ENCODE data around the gene DCUN1D2. TPM values are rescaled to one million over a fixed set of nuclear protein-coding genes. Genes with fewer than 3 reads are reported as not detected.
"Not testable (repeated sequence)": the region's sequence is repeated elsewhere in the genome, so short reads cannot be mapped to it uniquely, and the experiment has no call there.

DCUN1D2 gene
- total RNA-seq, 1 donor from 2014 or later = 7.8 TPM

GRCh38 chr13:113442985-113443362, 47.5 kb downstream of the DCUN1D2 start:
- peaks cover 2 to 9% (median 4%) of the 10 kb centered on the region in 3 donors for H3K4me1 ChIP-seq (ENCODE audit: control insufficient read depth in 3 of 3, insufficient read depth in 3 of 3, low read length in 3 of 3)
- peaks cover 20 to 37% (median 37%) of the 10 kb centered on the region in 3 donors for H3K36me3 ChIP-seq (ENCODE audit: control insufficient read depth in 3 of 3, insufficient read depth in 3 of 3, low read length in 3 of 3)

GRCh38 chr13:113442354-113442984, 48.0 kb downstream of the DCUN1D2 start:
- Histone ChIP-seq H3K4me1 (ENCODE audit: control insufficient read depth in 3 of 3, insufficient read depth in 3 of 3, low read length in 3 of 3) (peaks cover 2 to 9% (median 4%) of the 10 kb centered on the region in 3 donors), H3K27ac (ENCODE audit: low read depth, low read length) (no peak overlapping the region), H3K4me3 (ENCODE audit: low read length in 3 of 3) (no peak overlapping the region), H3K36me3 (ENCODE audit: control insufficient read depth in 3 of 3, insufficient read depth in 3 of 3, low read length in 3 of 3) (peaks cover 20 to 37% (median 36%) of the 10 kb centered on the region in 3 donors), H3K27me3 (ENCODE audit: control insufficient read depth in 3 of 3, insufficient read depth in 3 of 3, low read length in 3 of 3) (no peaks in the 10 kb centered on the region), H3K9ac (ENCODE audit: low read depth in 1 of 3, low read length in 3 of 3) (no peak overlapping the region), H3K9me3 (ENCODE audit: control insufficient read depth in 3 of 3, low read length in 3 of 3) (no peaks in the 10 kb centered on the region)

More at GRCh38 chr13:113442985-113443362, 47.5 kb downstream of the DCUN1D2 start:
- Histone ChIP-seq H3K4me3 (ENCODE audit: low read length in 3 of 3) (no peak overlapping the region), H3K27ac (ENCODE audit: low read depth, low read length) (no peak overlapping the region), H3K27me3 (ENCODE audit: control insufficient read depth in 3 of 3, insufficient read depth in 3 of 3, low read length in 3 of 3) (no peaks in the 10 kb centered on the region), H3K9ac (ENCODE audit: low read depth in 1 of 3, low read length in 3 of 3) (no peak overlapping the region), H3K9me3 (ENCODE audit: control insufficient read depth in 3 of 3, low read length in 3 of 3) (no peaks in the 10 kb centered on the region)

- H3K27ac ChIP-seq (ENCODE audit: low read depth, low read length) = no peak overlapping the region
- no peak overlapping the region for H3K9ac ChIP-seq (ENCODE audit: low read depth in 1 of 3, low read length in 3 of 3)
- no peak overlapping the region for H3K4me3 ChIP-seq (ENCODE audit: low read length in 3 of 3)
- H3K4me1 ChIP-seq (ENCODE audit: control insufficient read depth in 3 of 3, insufficient read depth in 3 of 3, low read length in 3 of 3) = peaks cover 2 to 6% (median 4%) of the 10 kb centered on the region in 3 donors
- H3K36me3 ChIP-seq (ENCODE audit: control insufficient read depth in 3 of 3, insufficient read depth in 3 of 3, low read length in 3 of 3) = peaks cover 19 to 32% (median 29%) of the 10 kb centered on the region in 3 donors
- H3K27me3 ChIP-seq (ENCODE audit: control insufficient read depth in 3 of 3, insufficient read depth in 3 of 3, low read length in 3 of 3) = no peaks in the 10 kb centered on the region
- H3K9me3 ChIP-seq (ENCODE audit: control insufficient read depth in 3 of 3, low read length in 3 of 3) = no peaks in the 10 kb centered on the region
Observed at GRCh38 chr13:113441661-113442060, 48.9 kb downstream of the DCUN1D2 start.

- Histone ChIP-seq H3K36me3 (ENCODE audit: control insufficient read depth in 3 of 3, insufficient read depth in 3 of 3, low read length in 3 of 3) (peaks cover 18 to 29% (median 19%) of the 10 kb centered on the region in 3 donors), H3K4me1 (ENCODE audit: control insufficient read depth in 3 of 3, insufficient read depth in 3 of 3, low read length in 3 of 3) (no peaks in the 10 kb centered on the region), H3K27me3 (ENCODE audit: control insufficient read depth in 3 of 3, insufficient read depth in 3 of 3, low read length in 3 of 3) (no peaks in the 10 kb centered on the region), H3K9me3 (ENCODE audit: control insufficient read depth in 3 of 3, low read length in 3 of 3) (no peaks in the 10 kb centered on the region), H3K9ac (ENCODE audit: low read depth in 1 of 3, low read length in 3 of 3) (no peak overlapping the region), H3K4me3 (ENCODE audit: low read length in 3 of 3) (no peak overlapping the region), H3K27ac (ENCODE audit: low read depth, low read length) (no peak overlapping the region)
Observed at GRCh38 chr13:113437408-113438010, 53.0 kb downstream of the DCUN1D2 start.

- H3K27ac ChIP-seq (ENCODE audit: low read depth, low read length); H3K9ac ChIP-seq (ENCODE audit: low read depth in 1 of 3, low read length in 3 of 3): not testable (repeated sequence)
- H3K36me3 ChIP-seq (ENCODE audit: control insufficient read depth in 3 of 3, insufficient read depth in 3 of 3, low read length in 3 of 3) = peaks cover 13 to 27% (median 15%) of the 10 kb centered on the region in 3 donors
Observed at GRCh38 chr13:113436866-113437265, 53.6 kb downstream of the DCUN1D2 start.

GRCh38 chr13:113435907-113436306, 54.6 kb downstream of the DCUN1D2 start:
- not testable (repeated sequence) for H3K4me1 ChIP-seq (ENCODE audit: control insufficient read depth in 3 of 3, insufficient read depth in 3 of 3, low read length in 3 of 3); H3K27ac ChIP-seq (ENCODE audit: low read depth, low read length); H3K9ac ChIP-seq (ENCODE audit: low read depth in 1 of 3, low read length in 3 of 3); H3K9me3 ChIP-seq (ENCODE audit: control insufficient read depth in 3 of 3, low read length in 3 of 3); H3K27me3 ChIP-seq (ENCODE audit: control insufficient read depth in 3 of 3, insufficient read depth in 3 of 3, low read length in 3 of 3); H3K4me3 ChIP-seq (ENCODE audit: low read length in 3 of 3)
- peaks cover 10 to 21% (median 16%) of the 10 kb centered on the region in 3 donors for H3K36me3 ChIP-seq (ENCODE audit: control insufficient read depth in 3 of 3, insufficient read depth in 3 of 3, low read length in 3 of 3)

More at GRCh38 chr13:113436866-113437265, 53.6 kb downstream of the DCUN1D2 start:
- not testable (repeated sequence) for H3K4me3 ChIP-seq (ENCODE audit: low read length in 3 of 3); H3K4me1 ChIP-seq (ENCODE audit: control insufficient read depth in 3 of 3, insufficient read depth in 3 of 3, low read length in 3 of 3); H3K9me3 ChIP-seq (ENCODE audit: control insufficient read depth in 3 of 3, low read length in 3 of 3); H3K27me3 ChIP-seq (ENCODE audit: control insufficient read depth in 3 of 3, insufficient read depth in 3 of 3, low read length in 3 of 3)

- Histone ChIP-seq H3K27ac (ENCODE audit: low read depth, low read length) (no peak overlapping the region), H3K4me1 (ENCODE audit: control insufficient read depth in 3 of 3, insufficient read depth in 3 of 3, low read length in 3 of 3) (no peaks in the 10 kb centered on the region), H3K4me3 (ENCODE audit: low read length in 3 of 3) (no peak overlapping the region), H3K9ac (ENCODE audit: low read depth in 1 of 3, low read length in 3 of 3) (no peak overlapping the region), H3K9me3 (ENCODE audit: control insufficient read depth in 3 of 3, low read length in 3 of 3) (no peaks in the 10 kb centered on the region), H3K27me3 (ENCODE audit: control insufficient read depth in 3 of 3, insufficient read depth in 3 of 3, low read length in 3 of 3) (no peaks in the 10 kb centered on the region), H3K36me3 (ENCODE audit: control insufficient read depth in 3 of 3, insufficient read depth in 3 of 3, low read length in 3 of 3) (peaks cover 23 to 37% (median 36%) of the 10 kb centered on the region in 3 donors)
Observed at GRCh38 chr13:113433391-113433916, 57.1 kb downstream of the DCUN1D2 start.

- H3K27ac ChIP-seq (ENCODE audit: low read depth, low read length) = no peak overlapping the region
- H3K27me3 ChIP-seq (ENCODE audit: control insufficient read depth in 3 of 3, insufficient read depth in 3 of 3, low read length in 3 of 3) = no peaks in the 10 kb centered on the region
- no peaks in the 10 kb centered on the region for H3K4me1 ChIP-seq (ENCODE audit: control insufficient read depth in 3 of 3, insufficient read depth in 3 of 3, low read length in 3 of 3)
- H3K9me3 ChIP-seq (ENCODE audit: control insufficient read depth in 3 of 3, low read length in 3 of 3) = no peaks in the 10 kb centered on the region
- H3K9ac ChIP-seq (ENCODE audit: low read depth in 1 of 3, low read length in 3 of 3) = no peak overlapping the region
- no peak overlapping the region for H3K4me3 ChIP-seq (ENCODE audit: low read length in 3 of 3)
- H3K36me3 ChIP-seq (ENCODE audit: control insufficient read depth in 3 of 3, insufficient read depth in 3 of 3, low read length in 3 of 3) = peaks cover 26 to 40% (median 36%) of the 10 kb centered on the region in 3 donors
Observed at GRCh38 chr13:113432506-113433270, 57.8 kb downstream of the DCUN1D2 start.

- Histone ChIP-seq H3K9ac (ENCODE audit: low read depth in 1 of 3, low read length in 3 of 3) (no peak overlapping the region), H3K4me3 (ENCODE audit: low read length in 3 of 3) (no peak overlapping the region), H3K27me3 (ENCODE audit: control insufficient read depth in 3 of 3, insufficient read depth in 3 of 3, low read length in 3 of 3) (no peaks in the 10 kb centered on the region), H3K4me1 (ENCODE audit: control insufficient read depth in 3 of 3, insufficient read depth in 3 of 3, low read length in 3 of 3) (peaks cover 0 to under 1% (median 0%) of the 10 kb centered on the region in 3 donors), H3K9me3 (ENCODE audit: control insufficient read depth in 3 of 3, low read length in 3 of 3) (no peaks in the 10 kb centered on the region), H3K27ac (ENCODE audit: low read depth, low read length) (no peak overlapping the region), H3K36me3 (ENCODE audit: control insufficient read depth in 3 of 3, insufficient read depth in 3 of 3, low read length in 3 of 3) (peaks cover 36 to 44% (median 42%) of the 10 kb centered on the region in 3 donors)
Observed at GRCh38 chr13:113431171-113431570, 59.3 kb downstream of the DCUN1D2 start.

Measured in skeletal muscle tissue (tissue), 4 donors.